HEK293T (cell line): ENCODE measurements around the gene PPP2R1B.

Experiments used
- CTCF ChIA-PET: fragments of 350-600 bp; formaldehyde crosslinking; extraction: SDS; loops from one replicate; lab custom pipeline; 2021; ENCODE audit warnings: antibody characterized with exemption, inconsistent platforms; lab: Yijun Ruan, JAX
- POLR2A ChIA-PET: fragments of 350-600 bp; formaldehyde crosslinking; extraction: SDS; loops from one replicate; lab custom pipeline; 2020; ENCODE audit warnings: antibody characterized with exemption, inconsistent platforms; lab: Yijun Ruan, JAX
- DNase-seq: peaks from one replicate; pipeline ENCODE4 v3.0.0; 2012; ENCODE audit warnings: mixed read lengths; ENCODE audit errors: extremely low spot score
- ARNT ChIP-seq: fragments of 450-650 bp; IDR thresholded peaks from 2 replicates; pipeline ENCODE4 v1.6.1; 2017; ENCODE audit warnings: mild to moderate bottlenecking
- BHLHE40 ChIP-seq: fragments of 450-650 bp; IDR thresholded peaks from 2 replicates; pipeline ENCODE4 v1.6.1; 2016; ENCODE audit warnings: mild to moderate bottlenecking, moderate library complexity, borderline replicate concordance
- CTBP1 ChIP-seq: fragments of 450-650 bp; IDR thresholded peaks from 2 replicates; pipeline ENCODE4 v1.6.1; 2016; ENCODE audit warnings: borderline replicate concordance
- ELF4 ChIP-seq: fragments of 450-650 bp; IDR thresholded peaks from 2 replicates; pipeline ENCODE4 v1.6.1; 2017; ENCODE audit warnings: antibody characterized with exemption
- FOXA1 ChIP-seq: fragments of 450-650 bp; IDR thresholded peaks from 2 replicates; pipeline ENCODE4 v1.6.1; 2016; ENCODE audit warnings: mild to moderate bottlenecking
- FOXK2 ChIP-seq: fragments of 450-650 bp; IDR thresholded peaks from 2 replicates; pipeline ENCODE4 v1.6.1; 2016; ENCODE audit warnings: mild to moderate bottlenecking
- FOXM1 ChIP-seq: fragments of 450-650 bp; IDR thresholded peaks from 2 replicates; pipeline ENCODE4 v1.6.1; 2017; ENCODE audit warnings: mild to moderate bottlenecking, borderline replicate concordance
- HDGF ChIP-seq: fragments of 450-650 bp; IDR thresholded peaks from 2 replicates; pipeline ENCODE4 v1.6.1; 2017; ENCODE audit warnings: antibody characterized with exemption, borderline replicate concordance
- L3MBTL2 ChIP-seq: fragments of 450-650 bp; conservative IDR thresholded peaks from 2 replicates; pipeline ENCODE4 v1.6.1; 2016; ENCODE audit warnings: mild to moderate bottlenecking
- LEF1 ChIP-seq: fragments of 450-650 bp; IDR thresholded peaks from 2 replicates; pipeline ENCODE4 v1.6.1; 2017; ENCODE audit warnings: mild to moderate bottlenecking, borderline replicate concordance
- NFRKB ChIP-seq: fragments of 450-650 bp; IDR thresholded peaks from 2 replicates; pipeline ENCODE4 v1.6.1; 2016; ENCODE audit warnings: mild to moderate bottlenecking, moderate library complexity
- PKNOX1 ChIP-seq: fragments of 450-650 bp; IDR thresholded peaks from 2 replicates; pipeline ENCODE4 v1.6.1; 2016
- SP1 ChIP-seq: fragments of 450-650 bp; IDR thresholded peaks from 2 replicates; pipeline ENCODE4 v1.6.1; 2017
- SUZ12 ChIP-seq: fragments of 450-650 bp; IDR thresholded peaks from 2 replicates; pipeline ENCODE4 v1.6.1; 2016; ENCODE audit warnings: mild to moderate bottlenecking
- TARDBP ChIP-seq: fragments of 450-650 bp; IDR thresholded peaks from 2 replicates; pipeline ENCODE4 v1.6.1; 2016
- ZNF384 ChIP-seq: fragments of 450-650 bp; IDR thresholded peaks from 2 replicates; pipeline ENCODE4 v1.6.1; 2016

The PPP2R1B gene

DNA sequence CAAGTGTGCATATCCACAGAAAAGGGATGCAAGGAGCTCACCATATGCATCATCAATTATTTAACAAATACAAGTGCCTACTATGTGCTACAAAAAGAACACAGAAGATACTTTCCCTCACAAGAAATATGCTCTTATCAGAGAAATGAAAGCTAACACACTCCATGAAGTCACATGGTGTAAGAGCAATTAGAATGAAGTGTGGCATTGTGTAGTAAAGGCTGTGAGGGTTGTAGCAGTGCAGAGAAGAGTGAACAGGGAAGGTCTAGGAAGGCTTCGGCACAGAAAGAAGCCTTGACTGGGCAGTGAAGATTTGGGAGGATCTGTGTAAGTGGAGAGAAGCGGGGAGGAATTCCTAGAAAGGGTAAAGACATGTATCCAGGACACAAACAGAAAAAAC is 22.5 kb downstream of the PPP2R1B start:
- ChIA-PET CTCF (no interaction called here), POLR2A (no interaction called here)
- DNase-seq = no peak
- no peak for TF ChIP-seq BHLHE40
- TF ChIP-seq L3MBTL2 = no peak
- no peak for TF ChIP-seq FOXK2
- no peak for TF ChIP-seq NFRKB
- no peak for TF ChIP-seq ZNF384
- TF ChIP-seq SUZ12 = no peak

- no peak for DNase-seq
- POLR2A ChIA-PET = no interaction called here
- CTCF ChIA-PET = no interaction called here
- TF ChIP-seq ELF4 = no peak
- no peak for TF ChIP-seq FOXA1
- TF ChIP-seq CTBP1 = no peak
- no peak for TF ChIP-seq HDGF
Measured at GRCh38 chr11:111741751-111742150, 24.4 kb downstream of the PPP2R1B start.

DNA sequence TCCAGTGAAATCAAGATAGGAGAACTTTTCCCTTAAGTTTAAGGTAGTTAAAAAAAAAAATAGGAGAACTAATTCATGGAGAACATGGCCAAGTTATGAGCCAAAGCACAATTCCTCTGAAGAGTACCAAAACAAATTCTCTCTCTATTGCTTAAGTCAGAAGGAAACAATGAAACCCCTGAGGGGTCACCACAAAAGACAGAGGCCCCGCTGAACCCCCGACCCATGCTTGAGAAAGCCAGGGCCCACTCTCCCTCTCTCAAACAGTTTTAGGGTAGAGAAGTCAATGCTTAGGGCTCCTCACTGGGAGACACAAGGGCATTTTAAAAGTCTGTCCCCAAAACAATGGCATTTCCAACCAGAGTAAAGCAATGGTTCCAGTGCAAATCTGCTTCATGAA is 26.9 kb downstream of the PPP2R1B start:
- TF ChIP-seq LEF1 = no peak
- no peak for TF ChIP-seq FOXK2
- no peak for TF ChIP-seq BHLHE40
- no peak for TF ChIP-seq PKNOX1
- no peak for TF ChIP-seq L3MBTL2
- TF ChIP-seq HDGF = no peak
- no peak for TF ChIP-seq ARNT
- TF ChIP-seq ZNF384 = no peak
- DNase-seq = no peak
- POLR2A ChIA-PET = no interaction called here
- CTCF ChIA-PET = no interaction called here

DNA sequence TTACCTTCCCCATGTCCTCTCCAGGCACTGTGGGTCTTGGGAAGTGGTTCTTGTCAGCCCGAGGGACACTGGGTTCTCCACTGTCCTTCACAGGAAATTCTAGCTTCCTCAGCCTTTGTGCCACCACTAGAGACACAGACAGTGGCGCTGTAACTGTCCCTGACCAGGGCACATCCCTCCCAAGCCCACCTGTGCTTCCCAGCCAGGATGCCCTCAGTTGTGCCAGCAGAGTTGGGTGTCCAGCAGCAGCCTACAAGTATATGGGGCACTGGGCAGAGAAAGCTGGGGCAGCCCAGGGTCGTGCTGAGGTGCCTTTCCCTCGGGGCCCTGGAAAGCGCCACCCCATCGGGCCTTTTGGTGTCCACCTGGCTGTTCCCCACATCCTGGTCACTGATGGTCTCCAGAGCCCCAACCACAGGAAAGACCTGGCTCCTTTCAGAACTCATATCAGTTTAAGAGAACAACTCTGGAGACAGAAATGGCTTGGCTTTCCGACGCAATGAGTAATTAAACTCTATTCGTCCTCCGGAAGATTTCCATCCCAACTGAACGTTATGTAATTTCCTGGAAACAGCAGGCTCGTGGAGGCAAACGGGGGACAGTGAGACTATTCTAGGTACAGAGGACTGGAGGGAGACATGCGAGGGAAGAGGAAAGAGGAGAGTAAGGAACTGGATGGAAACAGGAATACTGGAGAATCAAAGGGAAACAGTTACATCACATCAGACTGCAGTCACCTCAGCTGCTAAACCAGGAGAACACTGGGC is 28.6 kb downstream of the PPP2R1B start:
- TF ChIP-seq ELF4 = no peak
- TF ChIP-seq FOXA1 = no peak
- no peak for TF ChIP-seq ZNF384
- no peak for TF ChIP-seq BHLHE40
- POLR2A ChIA-PET = interaction anchor here (1.4 kb wide), 1 partner anchor 28 kb away, joined by 3 read pairs; the partner anchor contains the start of gene PPP2R1B
- CTCF ChIA-PET = no interaction called here
- no peak for DNase-seq

DNA sequence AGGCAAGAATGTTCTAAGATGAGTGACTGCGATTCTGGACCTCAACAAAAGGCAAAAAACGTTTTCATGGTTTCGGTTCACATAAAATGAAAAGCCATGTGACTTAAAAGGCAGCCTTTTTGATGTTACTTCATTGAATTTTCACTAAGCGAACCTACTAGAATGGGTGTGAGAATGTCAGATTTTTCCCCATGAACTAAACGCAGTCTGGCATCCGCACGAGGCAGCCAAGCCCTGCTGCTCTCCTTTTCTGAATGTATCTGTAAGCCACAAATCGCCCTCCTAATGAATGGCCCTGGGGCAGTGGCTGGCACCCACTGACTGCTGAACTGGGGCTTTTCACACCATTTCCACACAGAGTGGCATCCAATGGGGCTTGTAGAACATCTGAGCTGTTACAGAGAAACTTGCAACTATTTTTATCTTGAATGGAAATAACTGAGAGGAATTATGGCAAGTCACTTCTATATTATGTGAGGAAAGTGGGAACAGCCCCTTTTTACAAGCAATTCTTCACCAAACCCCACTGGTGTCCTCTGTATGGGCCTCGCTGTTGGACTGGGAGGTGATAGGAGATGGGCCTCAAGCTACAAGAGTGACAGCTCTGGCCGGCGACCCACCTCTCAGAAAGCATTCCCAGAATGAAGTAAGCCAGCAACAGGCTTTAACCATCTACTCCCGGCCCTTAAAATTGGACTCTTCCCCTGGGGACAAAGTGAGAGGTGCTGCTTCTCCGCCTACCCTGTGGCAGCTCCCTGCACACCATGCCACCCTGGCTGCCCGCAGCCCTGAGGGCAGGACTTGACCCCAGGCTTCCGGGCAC is 29.4 kb downstream of the PPP2R1B start:
- POLR2A ChIA-PET = no interaction called here
- CTCF ChIA-PET = no interaction called here
- no peak for DNase-seq
- TF ChIP-seq ZNF384 (no peak), SUZ12 (no peak), BHLHE40 (no peak), NFRKB (no peak), ARNT (no peak), LEF1 (no peak), ELF4 (no peak), TARDBP (no peak), FOXA1 (no peak), PKNOX1 (no peak), FOXK2 (no peak), SP1 (no peak), FOXM1 (no peak), HDGF (no peak), CTBP1 (no peak), L3MBTL2 (no peak)

GRCh38 chr11:111736181-111736590 is 30.0 kb downstream of the PPP2R1B start:
- ChIA-PET CTCF (no interaction called here), POLR2A (no interaction called here)
- TF ChIP-seq FOXA1 = no peak
- no peak for DNase-seq

DNA sequence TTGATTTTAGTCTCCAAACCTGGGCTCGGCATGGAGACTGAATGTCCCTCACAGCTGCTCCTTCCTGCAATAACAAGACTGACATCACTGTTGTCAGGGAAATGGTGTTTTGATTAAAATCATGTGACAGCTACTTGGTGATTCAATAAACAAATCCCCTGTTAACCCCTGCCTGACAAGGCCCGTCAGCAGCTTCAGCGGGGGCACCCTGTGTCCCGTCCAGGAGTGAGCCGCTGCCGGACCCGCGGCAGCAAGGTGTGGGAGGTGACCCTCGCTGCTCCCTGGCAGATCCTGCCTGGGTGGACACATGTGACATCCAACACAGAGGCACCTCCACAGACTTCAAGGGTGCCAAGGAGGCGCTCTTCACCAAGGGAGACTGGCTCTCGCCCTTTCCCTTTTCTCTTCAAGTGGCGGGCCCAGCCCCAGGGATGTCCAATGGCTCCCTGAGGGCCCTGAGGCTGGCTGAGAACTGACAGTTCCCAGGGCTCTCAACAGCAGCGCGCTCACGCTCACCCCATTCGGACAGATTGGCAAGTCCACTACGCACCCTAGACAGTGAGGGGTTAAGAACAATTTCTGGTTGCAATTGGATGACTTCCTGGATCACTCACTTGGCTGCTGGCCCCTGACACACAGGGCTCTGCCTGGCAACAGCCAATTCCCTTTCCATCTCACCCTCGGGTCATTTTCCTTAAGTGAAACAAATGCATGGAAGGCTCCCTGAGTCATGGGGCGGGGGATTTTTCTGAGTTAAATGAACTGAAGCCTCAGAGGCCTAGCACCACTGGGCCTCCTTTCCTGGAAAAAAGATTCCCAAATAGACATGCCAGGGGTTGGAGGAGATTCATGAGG is 30.7 kb downstream of the PPP2R1B start:
- DNase-seq = peak; percentile 61
- ChIA-PET CTCF (interaction anchor here (0.8 kb wide), 1 partner anchor 42 kb away, joined by 3 read pairs; no protein-coding TSS in a partner anchor), POLR2A (interaction anchor here (0.9 kb wide), 1 partner anchor 32 kb away, joined by 4 read pairs; no protein-coding TSS in a partner anchor)
- TF ChIP-seq ZNF384 (no peak), NFRKB (peak; percentile 64; the same call in 1 of the 2 replicates), PKNOX1 (peak; percentile 77)
